NCI-H2171 (cell line): Measurements from ENCODE around the gene CCDC178.
"Not testable (repeated sequence)": the region's sequence is repeated elsewhere in the genome, so short reads cannot be mapped to it uniquely, and the experiment has no call there.

Experiments used
- DNase-seq: peaks from one replicate; lab custom pipeline; 2025; lab: John Stamatoyannopoulos, UW

Gene CCDC178

GRCh38 chr18:33210575-33211189 lies 229.8 kb downstream of the CCDC178 start:
- peak; percentile 55 for DNase-seq

DNA sequence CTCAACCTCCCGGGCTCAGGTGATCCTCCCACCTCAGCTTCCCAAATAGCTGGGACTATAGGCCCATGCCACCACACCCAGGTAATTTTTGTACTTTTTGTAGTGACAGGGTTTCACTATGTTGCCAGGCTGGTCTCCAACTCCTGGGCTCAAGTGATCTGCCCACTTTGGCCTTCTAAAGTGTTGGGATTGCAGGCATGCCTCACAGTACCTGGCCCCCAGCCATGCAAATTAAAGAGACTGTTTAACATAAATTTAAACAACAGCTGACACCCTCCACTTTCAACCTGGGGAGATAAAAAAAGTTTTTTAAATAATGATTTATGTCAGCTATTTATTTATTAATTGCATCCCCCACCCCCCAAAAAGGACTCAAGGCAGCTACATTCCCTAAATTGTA lies 234.7 kb downstream of the CCDC178 start:
- DNase-seq = no peak

- DNase-seq = no peak
Observed at GRCh38 chr18:33201509-33201926, 239.0 kb downstream of the CCDC178 start.

- DNase-seq = no peak
Observed at GRCh38 chr18:33195795-33196194, 244.7 kb downstream of the CCDC178 start.

DNA sequence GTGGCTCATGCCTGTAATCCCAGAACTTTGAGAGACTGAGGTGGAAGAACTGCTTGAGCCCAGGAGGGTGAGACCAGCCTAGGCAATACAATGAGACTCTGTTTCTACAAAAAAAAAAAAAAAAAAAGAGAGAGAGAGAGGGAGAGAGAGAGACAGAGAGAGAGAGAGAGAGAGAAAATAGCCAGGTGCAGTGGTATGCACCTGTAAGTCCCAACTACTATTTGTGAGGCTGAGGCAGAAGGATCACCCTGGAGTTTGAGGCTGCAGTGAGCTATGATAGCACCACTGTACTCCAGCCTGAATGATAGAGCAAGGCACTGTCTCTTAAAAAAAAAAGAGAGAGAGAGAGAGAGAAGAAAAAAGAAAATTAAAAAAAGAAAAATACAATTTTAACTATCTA lies 245.7 kb downstream of the CCDC178 start:
- no peak for DNase-seq

DNA sequence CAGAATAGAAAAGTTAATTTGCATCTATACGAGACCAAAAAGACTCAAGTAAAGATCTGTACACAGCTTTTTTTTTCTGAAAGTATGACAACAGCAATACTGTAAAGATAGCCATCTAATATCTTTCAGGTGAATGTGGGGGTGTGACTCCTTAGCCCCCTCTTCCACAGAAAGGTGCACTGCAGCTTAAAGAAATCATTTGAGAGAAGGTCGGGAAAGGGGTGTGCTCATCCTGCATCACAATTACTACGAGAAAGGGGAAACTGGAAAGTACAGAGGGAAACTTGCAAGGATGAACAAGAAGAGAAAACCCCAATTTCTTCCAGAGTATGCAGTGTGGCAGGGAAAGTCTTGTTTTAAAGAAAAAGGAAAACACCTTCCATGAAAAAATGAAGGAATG lies 255.6 kb downstream of the CCDC178 start:
- DNase-seq = no peak

GRCh38 chr18:33184175-33184574 lies 256.3 kb downstream of the CCDC178 start:
- no peak for DNase-seq

GRCh38 chr18:33183136-33183535 lies 257.4 kb downstream of the CCDC178 start:
- no peak for DNase-seq

GRCh38 chr18:33181016-33181415 lies 259.5 kb downstream of the CCDC178 start:
- no peak for DNase-seq

- no peak for DNase-seq
Observed at GRCh38 chr18:33169218-33169617, 271.3 kb downstream of the CCDC178 start.

DNA sequence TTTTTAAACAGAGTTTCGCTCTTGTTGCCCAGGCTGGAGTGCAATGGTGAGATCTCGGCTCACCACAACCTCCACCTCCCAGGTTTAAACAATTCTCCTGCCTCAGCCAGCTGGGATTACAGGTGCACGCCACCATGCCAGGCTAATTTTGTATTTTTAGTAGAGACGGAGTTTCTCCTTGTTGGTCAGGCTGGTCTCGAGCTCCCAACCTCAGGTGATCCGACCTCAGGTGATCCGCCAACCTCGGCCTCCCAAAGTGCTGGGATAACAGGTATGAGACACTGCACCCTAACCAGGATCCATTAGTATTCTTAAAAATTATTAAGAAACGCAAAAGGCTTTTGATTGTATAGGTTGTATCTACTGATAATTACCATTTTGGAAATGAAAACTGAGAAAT lies 276.4 kb downstream of the CCDC178 start:
- DNase-seq = not testable (repeated sequence)

GRCh38 chr18:33161131-33161530 lies 279.4 kb downstream of the CCDC178 start:
- no peak for DNase-seq

DNA sequence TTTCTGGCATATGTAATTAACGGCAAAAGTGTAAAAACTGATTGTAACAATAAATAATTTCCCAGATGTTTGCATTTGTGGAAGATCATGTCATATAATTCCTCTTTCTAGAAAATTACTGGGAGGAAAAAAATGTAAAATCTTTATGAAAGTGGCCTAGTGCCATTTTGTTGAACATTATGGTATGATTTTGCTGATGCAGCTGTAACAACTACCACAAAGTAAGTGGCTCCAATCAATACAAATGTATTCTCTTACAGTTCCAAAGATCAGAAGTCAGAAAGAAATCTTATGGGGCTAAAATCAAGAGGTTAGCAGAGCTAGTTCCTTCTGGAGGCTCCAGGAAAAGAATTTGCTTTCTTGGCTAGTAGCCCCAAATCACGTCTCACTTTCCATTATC lies 281.4 kb downstream of the CCDC178 start:
- no peak for DNase-seq

GRCh38 chr18:33157893-33158292 lies 282.6 kb downstream of the CCDC178 start:
- no peak for DNase-seq

DNA sequence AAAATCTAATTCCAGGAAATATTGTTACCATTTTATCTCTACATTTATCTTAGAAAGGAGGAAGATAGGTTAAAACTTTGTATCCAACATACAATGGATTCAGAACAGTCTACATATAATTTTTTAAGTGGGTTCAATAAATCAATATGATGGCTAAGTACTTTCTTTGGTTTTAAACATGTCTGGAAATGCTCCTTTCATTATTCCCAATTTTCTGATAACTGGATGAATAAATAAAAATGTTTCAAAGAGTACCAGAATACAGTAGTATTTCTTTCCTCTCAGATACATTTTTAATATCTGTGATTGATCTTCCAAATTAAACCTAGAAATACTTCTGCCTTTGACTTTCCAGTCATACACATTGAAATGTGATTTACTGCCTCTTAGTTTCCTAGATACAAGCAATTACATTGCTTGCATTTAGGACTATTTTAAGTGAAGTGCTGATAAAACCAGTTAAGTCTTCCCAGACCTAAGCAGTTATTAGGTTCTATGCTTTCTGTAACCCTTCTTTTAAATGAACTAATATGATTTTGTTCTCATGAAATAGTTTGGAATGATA lies 283.5 kb downstream of the CCDC178 start:
- no peak for DNase-seq

GRCh38 chr18:33154049-33154448 lies 286.5 kb downstream of the CCDC178 start:
- no peak for DNase-seq

DNA sequence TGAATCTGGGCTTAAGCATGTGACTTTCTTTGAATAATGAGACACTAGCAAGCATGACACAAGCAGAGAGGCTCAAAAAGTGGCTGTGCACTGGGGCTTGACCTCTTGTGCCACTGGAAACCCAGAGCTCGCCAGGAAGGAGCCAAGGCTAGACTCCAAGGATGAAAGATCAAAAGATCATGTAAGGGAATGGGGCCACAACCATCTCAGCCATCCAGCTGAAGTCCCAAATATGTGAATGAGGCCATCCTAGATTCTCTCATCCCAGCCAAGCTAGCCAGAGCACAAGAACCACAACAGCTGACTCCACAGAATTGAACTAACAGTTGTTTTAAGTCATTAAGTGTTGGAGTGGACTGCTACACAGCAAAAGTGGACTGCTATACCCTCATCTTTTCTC lies 288.1 kb downstream of the CCDC178 start:
- no peak for DNase-seq

DNA sequence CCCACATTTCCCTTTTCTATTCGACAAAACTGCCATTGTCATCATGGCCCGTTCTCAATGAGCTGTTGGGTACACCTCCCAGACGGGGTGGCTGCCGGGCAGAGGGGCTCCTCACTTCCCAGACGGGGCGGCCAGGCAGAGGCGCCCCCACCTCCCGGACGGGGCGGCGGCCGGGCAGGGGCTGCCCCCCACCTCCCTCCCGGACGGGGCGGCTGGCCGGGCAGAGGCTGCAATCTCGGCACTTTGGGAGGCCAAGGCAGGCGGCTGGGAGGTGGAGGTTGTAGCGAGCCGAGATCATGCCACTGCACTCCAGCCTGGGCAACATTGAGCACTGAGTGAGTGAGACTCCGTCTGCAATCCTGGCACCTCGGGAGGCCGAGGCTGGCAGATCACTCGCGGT lies 292.7 kb downstream of the CCDC178 start:
- not testable (repeated sequence) for DNase-seq

DNA sequence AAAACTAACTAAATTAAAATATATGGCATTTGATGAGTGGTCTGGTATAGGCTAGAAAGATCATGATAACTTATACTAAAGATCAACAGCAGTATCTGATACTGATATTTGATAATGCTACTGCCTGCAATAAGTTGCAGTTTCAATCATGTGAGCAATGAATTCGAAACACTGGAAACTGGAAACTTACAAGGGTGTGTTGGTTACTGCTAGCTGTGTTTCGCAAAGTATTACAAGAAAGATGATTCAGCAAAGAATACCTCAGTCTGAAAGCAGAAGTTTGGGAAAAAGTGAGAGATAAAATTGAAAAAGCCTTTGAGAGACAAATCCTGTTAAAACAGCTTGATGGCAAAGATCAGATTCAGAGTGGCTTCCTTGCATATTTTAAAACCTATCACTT lies 294.5 kb downstream of the CCDC178 start:
- no peak for DNase-seq

DNA sequence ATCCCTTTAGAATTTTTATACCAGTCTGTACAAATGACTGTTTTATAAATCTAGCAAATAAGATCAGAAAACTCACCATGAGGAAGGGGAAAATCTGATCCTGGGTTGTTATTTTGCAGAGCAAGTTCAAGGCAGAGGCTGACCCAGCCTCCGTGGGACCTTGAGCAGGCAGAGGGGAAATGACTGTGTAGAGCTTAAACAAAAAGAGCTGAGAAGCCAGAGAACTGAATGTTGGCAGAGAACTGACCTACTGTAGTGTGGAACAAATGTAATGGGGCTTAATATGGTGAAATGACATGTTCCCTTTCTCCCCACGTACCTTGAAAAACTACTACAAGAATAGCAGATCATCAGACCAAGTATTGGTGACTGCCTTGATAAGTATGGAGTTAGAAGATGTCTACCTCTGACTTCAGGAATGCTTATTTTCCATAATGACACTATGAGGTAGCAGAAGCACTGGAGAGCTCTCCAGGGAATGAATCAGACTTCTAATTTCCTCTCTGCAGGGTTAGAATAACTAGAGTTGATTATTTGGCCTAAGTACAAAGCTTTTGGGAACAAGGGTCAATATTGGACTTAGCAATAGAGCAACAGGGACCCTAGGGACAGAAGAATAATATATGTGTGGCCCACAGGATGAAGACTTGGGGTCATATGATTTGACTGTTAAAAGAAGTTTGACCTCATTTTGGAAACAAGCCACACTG lies 304.4 kb downstream of the CCDC178 start:
- no peak for DNase-seq

DNA sequence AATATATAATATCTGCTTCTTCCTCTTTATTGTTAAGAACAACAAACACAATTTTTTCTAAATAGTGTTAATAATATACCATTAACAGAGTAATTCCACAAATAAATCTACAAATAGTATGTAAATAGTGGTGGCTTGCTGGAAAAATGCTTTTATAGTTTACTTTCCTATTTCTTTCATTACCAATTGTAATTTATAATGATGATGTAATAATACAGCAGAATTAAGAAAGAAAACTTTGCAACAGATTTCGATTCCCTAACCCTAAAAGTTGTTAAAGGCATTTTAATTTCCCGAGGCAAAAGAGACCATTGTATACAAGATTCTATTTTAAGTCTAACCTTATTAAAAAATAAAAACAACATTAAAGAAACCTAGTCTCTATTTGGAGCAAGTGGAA lies 307.9 kb downstream of the CCDC178 start:
- no peak for DNase-seq

GRCh38 chr18:33128581-33128980 lies 311.9 kb downstream of the CCDC178 start:
- DNase-seq = no peak

- peak; percentile 19 for DNase-seq
Observed at GRCh38 chr18:33123862-33124518, 316.5 kb downstream of the CCDC178 start.
